Measurements from ENCODE around the gene RSPO3.

DNA sequence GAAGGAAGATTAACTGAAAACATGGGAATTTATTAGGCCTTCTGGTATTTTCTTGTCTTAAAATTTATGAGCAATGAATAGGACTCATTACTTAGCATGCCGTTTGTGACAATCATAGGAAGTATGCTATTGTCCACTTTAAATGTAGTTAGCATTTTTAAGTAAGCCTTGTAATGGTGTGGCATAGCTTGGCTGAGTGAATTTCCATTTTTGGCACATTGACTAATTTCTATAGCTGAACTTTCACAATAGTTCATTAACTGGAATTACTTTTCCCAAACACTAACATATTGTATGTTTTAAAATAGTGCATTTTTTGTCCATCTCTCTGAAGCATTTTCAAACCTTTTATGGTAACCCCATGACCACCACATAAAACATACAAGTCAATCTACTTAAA lies 15.7 kb downstream of the RSPO3 start:
- no peak for TF ChIP-seq POLR2A (IDR thresholded peaks at IDR 0.05)
- TF ChIP-seq, protein P1, sequence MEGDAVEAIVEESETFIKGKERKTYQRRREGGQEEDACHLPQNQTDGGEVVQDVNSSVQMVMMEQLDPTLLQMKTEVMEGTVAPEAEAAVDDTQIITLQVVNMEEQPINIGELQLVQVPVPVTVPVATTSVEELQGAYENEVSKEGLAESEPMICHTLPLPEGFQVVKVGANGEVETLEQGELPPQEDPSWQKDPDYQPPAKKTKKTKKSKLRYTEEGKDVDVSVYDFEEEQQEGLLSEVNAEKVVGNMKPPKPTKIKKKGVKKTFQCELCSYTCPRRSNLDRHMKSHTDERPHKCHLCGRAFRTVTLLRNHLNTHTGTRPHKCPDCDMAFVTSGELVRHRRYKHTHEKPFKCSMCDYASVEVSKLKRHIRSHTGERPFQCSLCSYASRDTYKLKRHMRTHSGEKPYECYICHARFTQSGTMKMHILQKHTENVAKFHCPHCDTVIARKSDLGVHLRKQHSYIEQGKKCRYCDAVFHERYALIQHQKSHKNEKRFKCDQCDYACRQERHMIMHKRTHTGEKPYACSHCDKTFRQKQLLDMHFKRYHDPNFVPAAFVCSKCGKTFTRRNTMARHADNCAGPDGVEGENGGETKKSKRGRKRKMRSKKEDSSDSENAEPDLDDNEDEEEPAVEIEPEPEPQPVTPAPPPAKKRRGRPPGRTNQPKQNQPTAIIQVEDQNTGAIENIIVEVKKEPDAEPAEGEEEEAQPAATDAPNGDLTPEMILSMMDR (IDR thresholded peaks at IDR 0.05), result no peak

Data from lower leg skin (tissue), 3 donors.